ENCODE measurements around the gene TPTE2. TPM values are rescaled to one million over a fixed set of nuclear protein-coding genes. Genes with fewer than 3 reads are reported as not detected.
A peak's percentile ranks its signal among the peaks of the same experiment; 100 is the strongest.

TPTE2 gene
- total and polyA plus RNA-seq, 10 of the 15 experiments (the other 5 are each of a cell fraction or from before 2014, with no cell fraction given), result 0.31 to 1.9 (median 1.2) TPM

- TF ChIP-seq POLR2AphosphoS2 (IDR thresholded peaks at IDR 0.05; ENCODE audit: low read depth, low read length) (no peak), HDAC6 (IDR thresholded peaks at IDR 0.05; ENCODE audit: unreplicated experiment) (no peak), SMARCA5 (IDR thresholded peaks at IDR 0.05) (no peak), ZNF217 (IDR thresholded peaks at IDR 0.05) (no peak), USF2 (IDR thresholded peaks at IDR 0.05; ENCODE audit: borderline replicate concordance, low read depth, low read length) (no peak), WRNIP1 (IDR thresholded peaks at IDR 0.05; ENCODE audit: borderline replicate concordance, low read depth, low read length) (no peak), IRF4 (IDR thresholded peaks at IDR 0.05; ENCODE audit: low read depth, low read length) (no peak), RBBP5 (conservative IDR thresholded peaks at IDR 0.05) (no peak)
Observed at GRCh38 chr13:19575230-19575629, 13.9 kb upstream of the TPTE2 start (continued).

GRCh38 chr13:19573120-19573716 is 11.9 kb upstream of the TPTE2 start:
- WGBS (ENCODE audit: insufficient coverage, insufficient replicate concordance, low lambda C conversion rate, missing lambda C conversion rate), result 75% methylated on average over 9 of the region's 9 CpGs
- no TSS peak for BruUV-seq (replicated peaks)
- RAD21 ChIA-PET (ENCODE audit: unreplicated experiment), result no interaction called here
- no peaks in the 10 kb centered on the region for H3K27me3 ChIP-seq (replicated peaks in 1 of 2; ENCODE audit: control insufficient read depth in 2 of 2, insufficient read depth in 2 of 2, low read length in 1 of 2)
- POLR2A ChIA-PET, result interaction anchor here (1.1 kb wide), 1 partner anchor 12 kb away, joined by 3 read pairs; no protein-coding TSS in a partner anchor
- SMC1A ChIA-PET (ENCODE audit: uncharacterized antibody, unreplicated experiment), result interaction anchor here (1.1 to 1.7 kb wide), 3 partner anchors 13 to 50 kb away, joined by 3 to 7 read pairs (median 5); no protein-coding TSS in a partner anchor
- FAIRE-seq (no peak), ATAC-seq (peak; percentile 80), DNase-seq (ENCODE audit: low read depth, low spot score) (no peak)
- H3K27ac ChIP-seq (ENCODE audit: control insufficient read depth, insufficient read depth), result no peak overlapping the region
- H3K4me1 ChIP-seq (ENCODE audit: control insufficient read depth, insufficient read depth, low read length), result peaks cover 14% of the 10 kb centered on the region
- H2AFZ ChIP-seq (ENCODE audit: control insufficient read depth, low read depth, low read length), result no peak overlapping the region
- H3K4me2 ChIP-seq (ENCODE audit: control insufficient read depth, insufficient read depth), result no peak overlapping the region
- H3K79me2 ChIP-seq (ENCODE audit: control insufficient read depth, insufficient read depth, low read length), result no peaks in the 10 kb centered on the region
- CTCF ChIA-PET, result interaction anchor here (0.6 to 5.1 kb wide), 2 partner anchors 14 to 350 kb away, joined by 3 to 38 read pairs; no protein-coding TSS in a partner anchor
- no peaks in the 10 kb centered on the region for H3K9me3 ChIP-seq (replicated peaks; ENCODE audit: control insufficient read depth, insufficient read depth, low read length)
- no peaks in the 10 kb centered on the region for H3K36me3 ChIP-seq (ENCODE audit: control insufficient read depth in 2 of 2, insufficient read depth in 2 of 2, low read length in 1 of 2)
- no peaks in the 10 kb centered on the region for H4K20me1 ChIP-seq (ENCODE audit: control insufficient read depth, insufficient read depth)
- no peak overlapping the region for H3K4me3 ChIP-seq
- intact Hi-C loops (cut with micrococcal nuclease; ENCODE audit: unreplicated experiment), result no loop called here
- no peak overlapping the region for H3K9ac ChIP-seq (ENCODE audit: control insufficient read depth, insufficient read depth, low read length)
- in situ Hi-C loops (cut with MboI), result no loop called here
- no peak for TF ChIP-seq SPI1 (IDR thresholded peaks at IDR 0.05; ENCODE audit: borderline replicate concordance, insufficient read depth, low read depth, low read length)
- TF ChIP-seq NFIC (IDR thresholded peaks at IDR 0.05; ENCODE audit: low read depth, low read length), result no peak
- TF ChIP-seq EGR1 (IDR thresholded peaks at IDR 0.05; ENCODE audit: borderline replicate concordance in 1 of 2, low read depth in 2 of 2, low read length in 2 of 2), result no peak
- TF ChIP-seq YBX1 (IDR thresholded peaks at IDR 0.05), result no peak
- no peak for TF ChIP-seq POLR2AphosphoS5 (IDR thresholded peaks at IDR 0.05; ENCODE audit: low read length)
- TF ChIP-seq BHLHE40 (IDR thresholded peaks at IDR 0.05; ENCODE audit: borderline replicate concordance in 1 of 2, low read depth in 2 of 2, low read length in 1 of 2), result peak in 1 of 2 experiments; percentile 18; a peak in 1 of 4 replicates
- TF ChIP-seq, protein P1, sequence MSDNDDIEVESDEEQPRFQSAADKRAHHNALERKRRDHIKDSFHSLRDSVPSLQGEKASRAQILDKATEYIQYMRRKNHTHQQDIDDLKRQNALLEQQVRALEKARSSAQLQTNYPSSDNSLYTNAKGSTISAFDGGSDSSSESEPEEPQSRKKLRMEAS (IDR thresholded peaks at IDR 0.05; ENCODE audit: low read depth, low read length), result peak; percentile 23; the same call in 1 of the 2 replicates
- TF ChIP-seq SMARCA5 (IDR thresholded peaks at IDR 0.05), result no peak
- no peak for TF ChIP-seq REST (IDR thresholded peaks at IDR 0.05; ENCODE audit: low read depth, low read length)
- no peak for TF ChIP-seq CREB1 (IDR thresholded peaks at IDR 0.05; ENCODE audit: low read depth)
- peak; percentile 26; the same call in 1 of the 2 replicates for TF ChIP-seq RAD51 (IDR thresholded peaks at IDR 0.05)
